ENCODE results near the gene WSCD2.

Gene WSCD2

GRCh38 chr12:108094056-108094649 lies 34.9 kb upstream of the WSCD2 start:
- TF ChIP-seq EZH2phosphoT487 (IDR thresholded peaks at IDR 0.05; ENCODE audit: low read length) (no peak), EZH2 (optimal IDR thresholded peaks at IDR 0.05; ENCODE audit: low read depth, low read length) (no peak)
- no peak overlapping the region for H2AFZ ChIP-seq (ENCODE audit: low read length)
- no peaks in the 10 kb centered on the region for H3K27me3 ChIP-seq (replicated peaks; ENCODE audit: insufficient read depth, low read length)
- H3K36me3 ChIP-seq (replicated peaks; ENCODE audit: insufficient read depth, low read length) = no peaks in the 10 kb centered on the region
- no peaks in the 10 kb centered on the region for H3K4me1 ChIP-seq (ENCODE audit: low read length)
- no peaks in the 10 kb centered on the region for H4K20me1 ChIP-seq (ENCODE audit: insufficient read depth, low read length)
- H3K4me3 ChIP-seq (ENCODE audit: low read length) = no peak overlapping the region
- H3K79me2 ChIP-seq (ENCODE audit: low read length) = no peaks in the 10 kb centered on the region
- no peak overlapping the region for H3K27ac ChIP-seq (ENCODE audit: low read length)
- no peak overlapping the region for H3K4me2 ChIP-seq (ENCODE audit: low read depth, low read length)
- no peaks in the 10 kb centered on the region for H3F3A ChIP-seq (ENCODE audit: insufficient read depth, low read length)
- DNase-seq = no peak
- H3K9me2 ChIP-seq (replicated peaks; ENCODE audit: insufficient read depth, low read length) = no peaks in the 10 kb centered on the region
- H3K9me3 ChIP-seq (replicated peaks; ENCODE audit: insufficient read depth, low read length) = no peaks in the 10 kb centered on the region
- no peak overlapping the region for H3K9ac ChIP-seq (ENCODE audit: low read length)

DNA sequence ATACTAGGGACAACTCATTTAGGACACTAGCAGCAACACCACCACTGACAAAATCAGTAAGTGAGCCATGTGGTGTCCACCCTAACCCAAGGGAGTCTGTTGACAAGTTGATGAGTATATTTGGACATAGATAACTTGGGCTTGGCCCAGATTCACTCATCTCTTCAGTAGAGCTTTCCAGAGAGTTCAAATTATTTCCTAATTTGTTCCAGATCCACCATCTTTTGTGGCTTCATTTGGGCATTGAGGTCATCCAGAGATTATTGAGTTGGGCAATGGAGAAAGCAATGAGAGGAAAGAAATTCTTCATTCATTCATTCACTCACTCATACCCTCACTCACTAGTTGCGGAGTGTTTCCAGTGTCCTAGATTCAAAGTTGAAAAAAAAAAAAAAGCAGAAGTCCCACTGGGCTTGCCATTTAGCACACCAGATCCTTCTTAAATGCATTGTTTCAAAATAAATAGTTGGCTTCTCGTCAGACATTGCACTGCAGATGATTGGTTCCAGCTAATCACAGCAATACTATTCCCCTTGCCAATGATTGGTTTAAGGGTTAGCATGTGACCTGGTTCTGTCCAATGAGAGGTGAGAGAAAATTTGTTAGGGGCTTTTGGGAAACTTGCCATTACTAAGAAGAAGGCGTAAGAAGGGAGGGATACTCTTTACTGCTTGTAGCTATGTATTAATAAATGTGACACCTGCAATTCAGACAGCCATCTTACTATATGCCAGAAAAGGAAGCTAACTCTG lies 31.8 kb upstream of the WSCD2 start:
- no peaks in the 10 kb centered on the region for H3F3A ChIP-seq (ENCODE audit: insufficient read depth, low read length)
- no peaks in the 10 kb centered on the region for H3K79me2 ChIP-seq (ENCODE audit: low read length)
- no peak overlapping the region for H2AFZ ChIP-seq (ENCODE audit: low read length)
- no peaks in the 10 kb centered on the region for H3K9me3 ChIP-seq (replicated peaks; ENCODE audit: insufficient read depth, low read length)
- no peaks in the 10 kb centered on the region for H3K27me3 ChIP-seq (replicated peaks; ENCODE audit: insufficient read depth, low read length)
- H4K20me1 ChIP-seq (ENCODE audit: insufficient read depth, low read length) = no peaks in the 10 kb centered on the region
- H3K4me3 ChIP-seq (ENCODE audit: low read length) = no peak overlapping the region
- H3K9ac ChIP-seq (ENCODE audit: low read length) = no peak overlapping the region
- no peak for DNase-seq
- H3K4me2 ChIP-seq (ENCODE audit: low read depth, low read length) = no peak overlapping the region
- H3K27ac ChIP-seq (ENCODE audit: low read length) = no peak overlapping the region
- no peaks in the 10 kb centered on the region for H3K36me3 ChIP-seq (replicated peaks; ENCODE audit: insufficient read depth, low read length)
- H3K4me1 ChIP-seq (ENCODE audit: low read length) = no peaks in the 10 kb centered on the region
- no peaks in the 10 kb centered on the region for H3K9me2 ChIP-seq (replicated peaks; ENCODE audit: insufficient read depth, low read length)
- TF ChIP-seq CTCF (IDR thresholded peaks at IDR 0.05; ENCODE audit: low read length) (no peak), EZH2 (optimal IDR thresholded peaks at IDR 0.05; ENCODE audit: low read depth, low read length) (no peak), EZH2phosphoT487 (IDR thresholded peaks at IDR 0.05; ENCODE audit: low read length) (no peak)

GRCh38 chr12:108098374-108098773 lies 30.7 kb upstream of the WSCD2 start:
- no peak for DNase-seq
- no peaks in the 10 kb centered on the region for H3K4me1 ChIP-seq (ENCODE audit: low read length)
- H3K79me2 ChIP-seq (ENCODE audit: low read length) = no peaks in the 10 kb centered on the region
- no peak overlapping the region for H2AFZ ChIP-seq (ENCODE audit: low read length)
- H3K4me2 ChIP-seq (ENCODE audit: low read depth, low read length) = no peak overlapping the region
- no peak overlapping the region for H3K9ac ChIP-seq (ENCODE audit: low read length)
- H3K36me3 ChIP-seq (replicated peaks; ENCODE audit: insufficient read depth, low read length) = no peaks in the 10 kb centered on the region
- no peaks in the 10 kb centered on the region for H3F3A ChIP-seq (ENCODE audit: insufficient read depth, low read length)
- TF ChIP-seq CTCF (IDR thresholded peaks at IDR 0.05; ENCODE audit: low read length) (no peak), EZH2 (optimal IDR thresholded peaks at IDR 0.05; ENCODE audit: low read depth, low read length) (no peak), EZH2phosphoT487 (IDR thresholded peaks at IDR 0.05; ENCODE audit: low read length) (no peak)
- H4K20me1 ChIP-seq (ENCODE audit: insufficient read depth, low read length) = no peaks in the 10 kb centered on the region
- H3K4me3 ChIP-seq (ENCODE audit: low read length) = no peak overlapping the region
- H3K27me3 ChIP-seq (replicated peaks; ENCODE audit: insufficient read depth, low read length) = no peaks in the 10 kb centered on the region
- H3K9me2 ChIP-seq (replicated peaks; ENCODE audit: insufficient read depth, low read length) = no peaks in the 10 kb centered on the region
- H3K9me3 ChIP-seq (replicated peaks; ENCODE audit: insufficient read depth, low read length) = no peaks in the 10 kb centered on the region
- no peak overlapping the region for H3K27ac ChIP-seq (ENCODE audit: low read length)

- DNase-seq = no peak
- H3K27ac ChIP-seq (ENCODE audit: low read length) = no peak overlapping the region
- no peak overlapping the region for H3K9ac ChIP-seq (ENCODE audit: low read length)
- H2AFZ ChIP-seq (ENCODE audit: low read length) = no peak overlapping the region
- H3K9me2 ChIP-seq (replicated peaks; ENCODE audit: insufficient read depth, low read length) = no peaks in the 10 kb centered on the region
- no peaks in the 10 kb centered on the region for H3K4me1 ChIP-seq (ENCODE audit: low read length)
- H3K4me2 ChIP-seq (ENCODE audit: low read depth, low read length) = no peak overlapping the region
- no peaks in the 10 kb centered on the region for H3K36me3 ChIP-seq (replicated peaks; ENCODE audit: insufficient read depth, low read length)
- H3K79me2 ChIP-seq (ENCODE audit: low read length) = no peaks in the 10 kb centered on the region
- H4K20me1 ChIP-seq (ENCODE audit: insufficient read depth, low read length) = no peaks in the 10 kb centered on the region
- no peaks in the 10 kb centered on the region for H3K9me3 ChIP-seq (replicated peaks; ENCODE audit: insufficient read depth, low read length)
- TF ChIP-seq CTCF (IDR thresholded peaks at IDR 0.05; ENCODE audit: low read length) (no peak), EZH2 (optimal IDR thresholded peaks at IDR 0.05; ENCODE audit: low read depth, low read length) (no peak), EZH2phosphoT487 (IDR thresholded peaks at IDR 0.05; ENCODE audit: low read length) (no peak)
- H3F3A ChIP-seq (ENCODE audit: insufficient read depth, low read length) = no peaks in the 10 kb centered on the region
- H3K4me3 ChIP-seq (ENCODE audit: low read length) = no peak overlapping the region
- H3K27me3 ChIP-seq (replicated peaks; ENCODE audit: insufficient read depth, low read length) = no peaks in the 10 kb centered on the region
Measured at GRCh38 chr12:108099073-108099472, 30.0 kb upstream of the WSCD2 start.
